Ecto neural progenitor cell (in vitro differentiated cells): ENCODE results near the gene ZSWIM9.

ENCODE experiments used
- DNase-seq: peaks from one replicate; pipeline ENCODE4 v3.0.0-alpha.2; 2018; ENCODE audit warnings: low spot score

ZSWIM9 gene

GRCh38 chr19:48175578-48175977 lies 5.1 kb downstream of the ZSWIM9 start:
- DNase-seq: no peak

GRCh38 chr19:48176226-48176625 lies 5.7 kb downstream of the ZSWIM9 start:
- no peak for DNase-seq

- no peak for DNase-seq
Measured at GRCh38 chr19:48181505-48181904, 11.0 kb downstream of the ZSWIM9 start.

DNA sequence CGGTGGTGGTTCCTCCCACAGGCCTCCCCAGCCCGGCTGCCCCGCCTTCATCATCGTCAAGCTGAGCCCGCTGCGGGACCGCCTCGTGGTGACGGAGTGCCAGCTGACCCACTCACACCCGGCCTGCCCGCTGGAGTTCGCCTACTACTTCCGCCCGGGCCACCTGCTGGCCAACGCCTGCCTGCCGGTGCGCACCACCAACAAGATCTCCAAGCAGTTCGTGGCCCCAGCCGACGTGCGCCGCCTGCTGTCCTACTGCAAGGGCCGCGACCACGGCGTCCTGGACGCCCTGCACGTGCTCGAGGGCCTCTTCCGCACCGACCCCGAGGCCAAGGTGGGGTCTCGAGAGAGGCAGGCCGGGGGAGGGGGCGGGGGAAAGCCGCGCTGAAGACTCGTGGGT lies 12.0 kb downstream of the ZSWIM9 start:
- DNase-seq: no peak

DNA sequence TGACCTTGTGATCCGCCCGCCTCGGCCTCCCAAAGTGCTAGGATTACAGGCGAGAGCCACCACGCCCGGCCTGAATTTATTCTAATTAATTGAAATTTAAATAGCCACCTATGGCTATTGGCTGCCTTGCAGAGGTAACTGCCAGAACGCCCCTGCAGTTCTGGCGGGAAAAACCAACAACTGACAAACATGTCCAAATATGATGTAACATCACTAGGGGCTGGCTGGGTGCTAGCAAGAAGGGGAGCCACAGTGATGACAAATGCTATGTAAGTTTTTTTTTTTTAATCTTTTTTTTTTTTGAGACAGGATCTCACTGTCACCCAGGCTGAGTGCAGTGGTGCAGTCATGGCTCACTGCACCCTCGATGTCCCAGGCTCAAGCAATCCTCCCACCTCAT lies 12.9 kb downstream of the ZSWIM9 start:
- no peak for DNase-seq

DNA sequence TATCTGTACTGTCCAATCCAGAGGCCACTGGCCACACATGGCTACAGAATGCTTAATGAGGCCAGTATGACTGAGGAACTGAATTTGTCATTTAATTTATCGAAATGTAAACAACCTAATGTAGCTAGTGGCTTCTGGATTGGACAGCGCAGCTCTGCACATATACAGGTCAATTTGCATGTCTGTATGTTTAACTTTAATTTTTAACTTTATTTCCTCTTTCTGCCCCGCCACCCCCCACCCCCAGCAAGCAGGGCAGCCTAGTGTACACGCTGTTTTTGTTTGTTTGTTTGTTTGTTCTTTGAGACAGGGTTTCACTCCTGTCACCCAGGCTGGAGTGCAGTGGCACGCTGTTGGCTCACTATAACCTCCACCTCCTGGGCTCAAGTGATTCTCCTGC lies 15.5 kb downstream of the ZSWIM9 start:
- DNase-seq: no peak

- DNase-seq: no peak
Measured at GRCh38 chr19:48186541-48186991, 16.1 kb downstream of the ZSWIM9 start.

DNA sequence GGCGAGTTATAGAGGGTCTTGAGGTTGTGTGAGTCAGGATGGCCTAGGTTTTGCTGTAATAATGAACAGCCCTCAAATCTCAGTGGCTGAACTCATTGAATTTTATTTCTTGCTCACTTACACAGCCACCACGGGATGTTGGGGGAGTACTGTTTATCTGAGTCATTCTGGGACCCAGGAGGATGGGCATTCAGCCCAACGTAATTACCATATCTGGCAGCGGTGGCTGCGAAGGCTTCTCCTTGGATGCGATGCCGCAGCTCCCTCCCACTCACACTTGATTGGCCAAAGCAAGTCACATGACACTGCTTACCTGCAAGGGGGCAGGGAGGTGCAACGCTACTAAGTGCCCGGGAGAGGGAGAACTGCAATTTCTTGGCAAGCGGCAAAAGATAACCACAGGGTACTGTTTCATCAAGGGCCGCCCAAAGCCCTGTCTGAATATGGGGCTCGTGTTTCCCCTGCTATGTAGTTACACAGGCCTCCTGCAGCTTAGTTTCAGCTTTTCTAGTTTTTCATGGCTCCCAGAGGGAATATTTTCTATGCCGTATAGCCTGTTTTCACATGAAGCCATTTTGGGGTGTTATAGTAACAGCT lies 19.9 kb downstream of the ZSWIM9 start:
- peak; percentile 84 for DNase-seq

- no peak for DNase-seq
Measured at GRCh38 chr19:48190885-48191284, 20.4 kb downstream of the ZSWIM9 start.

- DNase-seq: no peak
Measured at GRCh38 chr19:48192750-48193149, 22.3 kb downstream of the ZSWIM9 start.

GRCh38 chr19:48194041-48194843 lies 23.8 kb downstream of the ZSWIM9 start:
- DNase-seq: no peak

- DNase-seq: no peak
Measured at GRCh38 chr19:48194844-48195830, 24.7 kb downstream of the ZSWIM9 start.

DNA sequence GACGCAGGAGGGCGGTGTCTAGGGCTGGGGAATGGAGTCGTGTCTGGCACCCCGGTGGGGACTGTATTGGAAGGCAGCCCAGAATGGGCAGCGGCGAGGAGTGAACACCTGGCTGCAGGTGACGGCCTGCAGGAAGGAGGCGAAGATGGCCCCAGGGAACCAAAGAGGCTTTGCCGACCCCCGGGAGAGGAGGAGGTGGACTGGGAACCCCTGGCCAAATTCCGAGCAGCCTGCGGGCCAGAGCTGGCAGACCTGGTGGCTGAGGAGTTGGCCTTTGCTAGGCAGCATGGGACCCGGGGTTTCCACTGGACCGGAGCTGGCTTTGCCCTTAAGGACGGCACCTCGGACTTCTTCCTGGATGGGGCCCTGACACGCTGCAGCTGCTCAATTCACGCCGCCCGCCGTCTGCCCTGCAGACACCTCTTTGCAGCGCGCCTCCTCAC lies 25.9 kb downstream of the ZSWIM9 start:
- no peak for DNase-seq

- no peak for DNase-seq
Measured at GRCh38 chr19:48196933-48197665, 26.6 kb downstream of the ZSWIM9 start.

DNA sequence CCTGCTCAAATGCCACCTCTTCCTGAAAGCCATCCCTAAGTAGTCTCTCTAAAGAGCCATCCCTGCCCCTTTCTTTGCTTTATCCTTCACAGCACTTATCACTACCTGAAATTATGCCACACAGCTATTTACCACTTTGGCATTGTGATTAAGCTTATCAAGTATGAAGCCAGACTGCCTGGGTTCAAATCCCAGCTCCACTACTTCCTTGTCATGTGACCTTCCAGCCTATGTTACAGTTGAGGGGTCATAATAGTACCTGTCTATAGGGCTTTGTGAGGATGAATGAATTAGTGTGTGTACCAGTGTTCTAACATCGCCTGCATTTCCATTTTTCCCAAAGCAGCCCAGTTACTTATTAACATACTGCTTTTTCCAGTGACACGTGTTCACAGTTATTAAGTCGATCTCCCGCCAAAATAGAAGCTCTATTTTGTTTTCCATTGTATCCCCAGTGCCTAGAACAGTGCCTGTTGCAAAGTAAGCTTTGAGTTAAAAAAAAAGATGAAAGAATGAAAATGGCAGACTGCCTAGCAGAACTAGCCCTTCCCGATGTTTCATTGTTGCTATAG lies 32.8 kb downstream of the ZSWIM9 start:
- no peak for DNase-seq

GRCh38 chr19:48203794-48204628 lies 33.5 kb downstream of the ZSWIM9 start:
- peak; percentile 99 for DNase-seq

DNA sequence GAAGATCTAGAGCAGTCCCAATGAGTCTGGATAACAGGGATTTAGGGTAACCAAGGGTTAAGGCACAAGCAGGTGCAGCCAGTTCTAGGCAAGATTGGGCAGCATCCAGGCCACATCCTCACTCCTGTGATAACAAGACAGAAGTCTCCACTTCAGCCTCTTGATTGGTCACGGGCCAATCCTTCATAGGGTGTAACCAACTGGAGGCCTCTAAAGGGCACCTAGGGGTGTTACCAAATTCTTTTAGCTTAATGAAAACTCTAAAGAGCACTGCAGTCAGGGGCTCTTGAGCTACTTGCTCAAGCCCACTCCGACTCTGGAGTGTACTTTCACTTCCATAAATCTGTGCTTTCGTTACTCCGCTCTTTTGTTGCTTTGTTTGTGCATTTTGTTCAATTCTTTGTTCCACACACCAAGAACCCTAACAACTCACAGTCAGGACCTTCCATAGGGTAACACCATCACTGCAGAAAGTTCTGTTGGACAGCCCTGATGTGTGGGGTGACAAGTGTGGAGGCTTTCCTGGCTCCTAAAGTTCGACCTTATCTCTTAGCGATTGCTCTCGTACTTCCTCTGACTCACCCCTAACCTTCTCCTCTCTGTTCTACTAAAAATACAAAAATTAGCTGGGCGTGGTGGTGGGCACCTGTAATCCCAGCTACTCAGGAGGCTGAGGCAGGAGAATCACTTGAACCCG lies 36.1 kb downstream of the ZSWIM9 start:
- no peak for DNase-seq

- DNase-seq: no peak
Measured at GRCh38 chr19:48210005-48210404, 39.5 kb downstream of the ZSWIM9 start.

DNA sequence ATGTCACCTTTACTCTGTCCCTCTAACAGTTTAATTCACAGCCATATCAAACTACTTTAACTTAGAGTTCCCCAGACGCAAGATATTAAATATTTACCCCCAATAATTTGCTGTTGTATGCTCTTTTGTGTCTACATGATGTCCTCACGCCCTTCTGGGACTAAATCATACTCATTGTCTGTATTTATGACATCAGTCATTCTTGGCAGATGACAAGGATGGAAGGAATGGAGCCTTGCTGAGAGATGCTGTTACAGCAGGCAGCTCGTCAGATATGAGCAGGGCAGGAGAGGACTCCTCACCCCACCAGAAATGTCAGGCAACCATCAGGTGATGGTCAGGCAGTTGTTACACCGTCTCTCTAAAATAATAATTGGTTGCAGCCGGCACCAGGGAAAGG lies 43.5 kb downstream of the ZSWIM9 start:
- no peak for DNase-seq

- peak; percentile 59 for DNase-seq
Measured at GRCh38 chr19:48216933-48217332, 46.5 kb downstream of the ZSWIM9 start.
